Embryonic facial prominence (tissue), 1 donor: ENCODE results near the gene ZNF679.
"Not testable (repeated sequence)": the region's sequence is repeated elsewhere in the genome, so short reads cannot be mapped to it uniquely, and the experiment has no call there.

Source experiments
- DNase-seq: peaks from one replicate; pipeline ENCODE4 v3.0.0-alpha.2; 2016; ENCODE audit errors: extremely low spot score

ZNF679 gene

DNA sequence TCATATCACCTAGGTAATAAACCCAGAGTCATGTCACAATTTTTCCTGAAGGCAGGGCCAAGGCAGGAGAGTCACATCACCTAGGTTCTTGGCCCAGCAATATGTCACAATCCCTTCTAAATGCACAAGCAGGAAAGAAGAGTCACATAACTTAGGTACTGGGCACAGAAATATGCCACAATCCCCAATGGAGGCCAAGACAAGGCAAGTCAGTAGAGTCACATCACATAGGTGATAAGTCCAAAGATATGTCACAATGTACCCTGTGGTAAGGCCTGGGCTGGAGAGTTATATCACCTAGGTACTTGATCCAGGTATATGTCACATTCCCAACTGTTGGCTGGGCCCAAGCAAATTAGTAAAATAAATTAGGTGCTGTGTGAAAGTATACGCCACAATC, at the start of gene ZNF679:
ZNF679 (plus strand) TSS at position 301 of the 400 bp plus-strand sequence. CDS start 20,644 bp downstream, outside the sequence.
- not testable (repeated sequence) for DNase-seq

DNA sequence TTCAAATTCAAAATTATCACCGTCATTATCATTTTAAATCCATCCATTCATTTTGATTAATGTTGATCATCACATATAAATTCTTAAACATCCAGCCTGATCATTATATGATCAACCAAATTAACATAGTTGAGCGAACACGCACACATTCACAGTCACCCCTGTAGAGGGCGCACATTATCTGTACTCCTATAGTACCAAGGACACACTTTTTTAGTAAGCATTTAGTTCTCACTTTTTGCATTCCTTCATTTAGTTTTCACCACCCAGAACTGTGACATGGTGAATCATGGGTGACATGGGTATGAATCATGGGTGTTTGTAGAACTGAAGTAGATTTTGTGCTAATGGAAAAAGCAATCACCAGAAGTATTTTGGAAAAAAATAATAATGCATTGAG, 47.3 kb upstream of the ZNF679 start:
- no peak for DNase-seq

DNA sequence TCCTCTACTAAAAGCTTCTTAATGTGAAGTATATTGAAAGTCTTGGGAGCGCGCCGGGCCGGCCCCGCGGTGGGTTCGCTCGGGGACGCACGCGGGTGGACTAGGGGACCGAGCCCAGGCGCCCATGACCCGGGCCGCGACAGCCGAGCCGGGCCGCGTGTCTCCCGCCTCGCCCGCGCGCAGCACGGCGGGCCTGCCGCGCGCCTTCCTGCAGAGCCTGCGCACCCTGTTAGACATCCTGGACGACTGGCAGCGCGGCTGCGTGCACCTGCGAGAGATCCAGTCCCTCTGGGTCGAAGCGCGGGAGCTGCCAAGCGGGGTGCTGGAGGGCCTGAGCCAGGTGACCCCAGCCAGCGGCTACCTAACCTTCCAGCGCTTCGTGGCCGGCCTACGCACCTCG, 46.7 kb upstream of the ZNF679 start:
- no peak for DNase-seq

DNA sequence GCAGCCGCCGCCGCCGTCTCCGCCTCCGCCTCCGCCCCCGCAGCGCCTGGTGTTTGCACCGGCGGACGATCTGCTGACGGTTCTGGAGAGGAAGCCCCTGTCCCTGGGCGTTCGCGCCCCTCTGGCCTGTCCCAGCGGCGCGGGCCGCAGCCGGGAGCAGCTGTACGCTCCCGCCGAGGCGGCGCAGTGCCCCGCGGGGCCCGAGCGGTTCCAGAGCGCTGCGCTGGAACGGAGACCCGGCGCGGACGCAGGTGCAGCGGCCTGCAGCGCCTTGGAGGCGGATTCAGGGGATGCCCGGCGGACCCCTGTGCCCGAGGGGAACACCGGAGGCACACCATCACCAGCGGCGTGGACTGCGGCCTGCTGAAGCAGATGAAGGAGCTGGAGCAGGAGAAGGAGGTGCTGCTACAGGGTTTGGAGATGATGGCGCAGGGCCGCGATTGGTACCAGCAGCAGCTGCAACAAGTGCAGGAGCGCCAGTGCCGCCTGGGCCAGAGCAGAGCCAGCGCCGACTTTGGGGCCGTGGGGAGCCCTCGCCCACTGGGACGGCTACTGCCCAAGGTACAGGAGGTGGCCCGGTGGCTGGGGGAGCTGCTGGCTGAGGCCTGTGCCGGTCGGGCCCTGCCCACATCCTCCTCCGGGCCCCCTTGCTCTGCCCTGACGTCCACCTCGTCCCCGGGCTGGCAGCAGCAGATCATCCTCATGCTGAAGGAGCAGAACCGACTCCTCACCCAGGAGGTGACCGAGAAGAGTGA, 46.1 kb upstream of the ZNF679 start:
- no peak for DNase-seq

DNA sequence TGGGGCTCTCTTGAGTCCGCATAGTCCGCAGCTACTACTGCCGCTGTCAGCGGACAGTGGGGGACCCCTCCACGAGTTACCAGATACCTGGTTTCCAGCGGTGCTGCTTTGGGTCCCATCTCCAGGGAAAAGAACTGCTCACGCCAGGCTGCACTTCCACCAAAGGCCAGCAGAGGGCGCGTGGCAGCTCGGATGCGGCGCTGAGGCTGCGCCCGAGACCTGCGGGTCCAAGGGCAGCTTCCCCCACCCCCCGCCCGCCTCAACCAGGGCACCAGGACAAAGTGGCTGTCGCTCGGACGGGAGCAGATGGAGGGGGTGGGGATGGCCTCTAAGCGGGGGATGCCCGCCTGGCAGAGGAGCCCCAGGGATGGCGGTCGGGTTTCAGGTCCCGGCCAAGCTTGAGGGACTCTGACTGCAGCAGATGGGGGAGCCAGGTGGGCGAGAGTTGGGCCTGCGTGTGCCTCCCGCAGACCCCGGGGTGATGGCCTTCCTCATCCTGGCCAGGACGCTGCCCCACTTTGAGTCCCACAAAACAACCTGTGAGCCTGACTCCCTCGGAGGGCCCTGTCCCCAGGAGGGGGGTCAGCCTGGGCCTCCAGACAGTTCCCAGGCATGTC, 45.0 kb upstream of the ZNF679 start:
- no peak for DNase-seq

DNA sequence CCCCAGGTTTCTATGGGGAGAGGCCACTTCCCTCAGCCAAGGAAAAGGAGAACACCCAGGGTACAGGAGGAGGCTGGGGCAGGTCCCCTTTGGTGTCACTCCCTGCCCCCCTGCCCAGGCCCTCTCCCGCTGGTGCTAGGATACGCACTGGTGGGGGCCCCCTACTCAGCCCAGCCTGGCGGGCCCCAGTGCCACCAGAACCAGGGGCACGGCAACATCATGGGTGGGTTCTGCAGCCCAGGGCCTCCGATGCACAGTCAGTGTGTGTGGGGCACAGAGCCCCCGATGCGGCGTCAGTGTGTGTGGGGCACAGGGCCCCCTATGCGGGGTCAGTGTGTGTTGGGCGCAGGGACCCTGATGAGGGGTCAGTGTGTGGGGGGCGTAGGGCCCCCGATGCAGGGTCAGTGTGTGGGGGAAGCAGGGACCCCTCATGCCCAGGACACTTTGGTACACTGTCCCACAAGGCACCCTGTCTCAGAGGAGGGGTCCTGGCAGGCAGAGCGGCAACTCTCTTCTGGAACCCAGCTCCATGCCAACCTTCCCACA, 44.4 kb upstream of the ZNF679 start:
- DNase-seq: no peak

DNA sequence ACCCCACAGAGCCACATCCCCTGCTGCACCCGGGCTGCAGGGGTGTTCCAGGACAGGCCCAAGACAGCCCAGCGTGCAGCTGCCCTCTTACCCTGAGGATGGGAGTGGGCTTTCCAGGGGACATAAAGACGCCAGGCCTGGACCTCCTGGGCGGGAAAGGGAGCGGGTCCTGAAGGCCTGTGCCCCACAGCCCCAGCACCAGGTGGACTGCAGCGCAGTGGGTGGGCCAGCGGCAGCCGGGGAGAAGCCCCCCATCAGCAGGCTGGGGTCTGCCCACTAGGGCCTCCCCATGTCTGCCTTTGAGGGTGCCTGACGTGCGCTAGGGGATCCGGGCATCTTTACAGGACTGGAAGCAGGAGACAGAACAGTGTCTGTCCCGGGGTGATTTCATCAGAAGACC, 43.9 kb upstream of the ZNF679 start:
- no peak for DNase-seq

DNA sequence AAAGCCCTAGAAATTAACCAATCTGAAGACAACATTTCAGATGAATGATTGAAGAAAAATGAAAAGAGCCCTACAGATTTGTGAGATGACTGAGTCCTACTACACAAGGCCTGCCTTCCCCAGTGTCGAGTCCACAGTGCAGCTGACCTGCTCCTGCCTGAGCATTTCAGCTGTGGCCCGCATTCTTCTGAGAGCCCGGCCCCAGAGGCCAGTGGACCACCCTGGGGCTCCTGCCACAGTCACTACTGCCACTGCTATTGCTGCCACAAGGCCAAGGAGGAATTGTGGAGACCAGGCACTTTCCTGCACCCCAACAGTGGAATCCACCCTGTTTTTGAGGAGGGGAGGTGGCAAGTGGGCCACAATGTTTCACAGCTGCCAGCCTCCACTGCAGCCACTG, 40.9 kb upstream of the ZNF679 start:
- DNase-seq: no peak

DNA sequence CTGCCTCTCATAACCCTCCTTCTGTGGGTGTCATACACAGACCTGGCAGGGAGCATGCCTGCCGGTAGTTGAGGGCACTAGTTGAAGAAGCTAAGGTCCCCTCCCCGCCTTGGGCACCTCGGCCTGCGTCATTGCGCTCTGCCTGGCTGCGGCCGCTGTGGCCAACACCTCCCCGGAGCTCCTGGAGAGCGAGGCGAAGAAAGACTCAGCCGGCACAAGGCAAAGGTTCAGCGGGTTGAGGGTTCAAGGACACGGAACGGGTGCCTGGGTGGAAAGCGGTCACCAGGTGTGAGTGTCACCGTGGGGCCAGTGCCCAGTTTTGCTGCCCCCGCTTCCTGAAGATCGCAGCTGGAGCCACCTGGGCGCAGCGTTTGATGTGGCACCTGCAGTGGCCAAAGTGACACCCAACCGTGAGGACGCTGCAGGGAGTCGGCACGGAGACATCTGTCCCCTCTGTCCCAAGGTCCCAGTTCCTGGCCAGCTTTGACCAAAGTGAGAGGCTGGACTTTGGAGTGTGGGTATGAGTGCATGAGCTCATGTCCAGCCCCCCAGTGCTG, 36.0 kb upstream of the ZNF679 start:
- DNase-seq: no peak

DNA sequence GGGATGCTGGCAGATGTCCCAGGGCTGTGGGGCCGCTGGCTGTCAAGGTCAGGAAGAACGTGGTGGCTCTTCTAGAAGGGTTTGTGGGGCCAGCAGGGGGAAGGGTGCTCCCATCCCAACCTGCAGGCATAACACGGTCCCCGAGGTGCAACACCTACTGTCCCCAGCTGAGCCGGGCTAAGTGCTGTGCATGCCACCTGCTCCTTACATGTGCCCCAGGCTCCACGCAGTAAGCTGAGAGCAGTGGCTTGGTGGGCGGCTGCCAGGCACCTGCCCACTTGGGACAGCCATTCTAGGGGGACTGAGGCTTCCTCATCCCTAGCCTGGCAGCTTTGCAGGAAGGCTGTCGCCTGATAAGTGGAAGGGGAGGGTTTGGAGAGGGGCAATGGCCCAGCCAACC, 35.5 kb upstream of the ZNF679 start:
- DNase-seq: no peak

DNA sequence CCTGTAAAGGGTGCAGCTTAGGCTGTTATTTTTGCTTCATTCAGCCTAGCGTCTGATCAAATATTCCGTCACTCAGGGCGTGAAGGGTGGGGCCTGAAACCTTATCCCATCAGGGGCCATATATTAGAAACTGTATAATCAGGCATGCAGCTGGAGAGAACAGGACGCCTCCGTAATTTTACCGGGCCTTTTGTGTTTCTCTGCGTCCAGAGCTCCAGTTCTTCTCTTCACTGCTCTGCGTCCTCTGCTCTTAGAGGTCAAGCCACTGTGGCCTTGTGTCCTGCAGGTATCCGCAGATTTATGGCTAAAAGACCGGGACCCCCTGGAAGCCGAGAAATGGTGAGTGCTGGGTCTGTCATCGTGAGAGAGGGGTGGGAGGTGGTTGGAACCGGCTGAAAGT, 21.4 kb upstream of the ZNF679 start, which contains the start of gene ZNF735:
ZNF735 (plus strand) TSS at position 301 of the 400 bp plus-strand sequence; CDS start at position 301, 0 bp downstream.
- DNase-seq: no peak

DNA sequence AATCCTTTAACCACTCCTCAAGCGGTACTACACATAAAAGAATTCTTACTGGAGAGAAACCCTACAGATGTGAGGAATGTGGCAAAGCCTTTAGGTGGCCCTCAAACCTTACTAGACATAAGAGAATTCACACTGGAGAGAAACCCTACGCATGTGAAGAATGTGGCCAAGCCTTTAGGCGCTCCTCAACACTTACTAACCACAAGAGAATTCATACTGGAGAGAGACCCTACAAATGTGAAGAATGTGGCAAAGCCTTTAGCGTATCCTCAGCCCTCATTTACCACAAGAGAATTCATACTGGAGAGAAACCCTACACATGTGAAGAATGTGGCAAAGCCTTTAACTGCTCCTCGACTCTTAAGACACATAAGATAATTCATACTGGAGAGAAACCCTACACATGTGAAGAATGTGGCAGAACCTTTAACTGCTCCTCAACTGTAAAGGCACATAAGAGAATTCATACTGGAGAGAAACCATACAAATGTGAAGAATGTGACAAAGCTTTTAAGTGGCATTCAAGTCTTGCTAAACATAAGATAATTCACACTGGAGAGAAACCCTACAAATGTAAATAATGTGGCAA, 8.5 kb upstream of the ZNF679 start:
- not testable (repeated sequence) for DNase-seq

DNA sequence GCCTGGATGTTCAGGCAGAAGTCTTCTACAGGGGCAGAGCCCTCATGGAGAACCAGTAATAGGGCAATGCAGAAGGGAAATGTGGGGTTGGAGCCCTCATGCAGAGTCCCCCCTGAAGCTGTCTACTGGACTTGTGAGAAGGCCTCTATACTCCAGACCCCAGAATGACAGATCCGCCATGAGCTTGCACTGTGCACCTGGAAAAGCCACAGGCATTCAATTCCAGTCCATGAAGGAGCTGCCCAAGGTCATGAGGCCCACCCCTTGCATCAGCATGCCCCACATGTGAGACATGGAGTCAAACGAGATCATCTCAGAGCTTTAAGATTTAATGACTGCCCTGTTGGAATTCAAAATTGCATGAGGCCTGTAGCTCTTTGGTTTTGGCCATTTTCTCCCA, 4.9 kb upstream of the ZNF679 start:
- DNase-seq: no peak

DNA sequence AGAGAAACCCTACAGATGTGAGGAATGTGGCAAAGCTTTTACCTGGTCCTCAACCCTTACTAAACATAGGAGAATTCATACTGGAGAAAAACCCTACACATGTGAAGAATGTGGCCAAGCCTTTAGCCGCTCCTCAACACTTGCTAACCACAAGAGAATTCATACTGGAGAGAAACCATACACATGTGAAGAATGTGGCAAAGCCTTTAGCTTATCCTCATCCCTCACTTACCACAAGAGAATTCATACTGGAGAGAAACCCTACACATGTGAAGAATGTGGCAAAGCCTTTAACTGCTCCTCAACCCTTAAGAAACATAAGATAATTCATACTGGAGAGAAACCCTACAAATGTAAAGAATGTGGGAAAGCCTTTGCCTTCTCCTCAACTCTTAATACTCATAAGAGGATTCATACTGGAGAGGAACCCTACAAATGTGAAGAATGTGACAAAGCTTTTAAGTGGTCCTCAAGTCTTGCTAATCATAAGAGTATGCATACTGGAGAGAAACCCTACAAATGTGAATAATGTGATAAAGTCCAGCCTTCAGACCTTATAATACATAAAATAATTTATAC, 38.2 kb downstream of the ZNF679 start:
- DNase-seq: no peak

DNA sequence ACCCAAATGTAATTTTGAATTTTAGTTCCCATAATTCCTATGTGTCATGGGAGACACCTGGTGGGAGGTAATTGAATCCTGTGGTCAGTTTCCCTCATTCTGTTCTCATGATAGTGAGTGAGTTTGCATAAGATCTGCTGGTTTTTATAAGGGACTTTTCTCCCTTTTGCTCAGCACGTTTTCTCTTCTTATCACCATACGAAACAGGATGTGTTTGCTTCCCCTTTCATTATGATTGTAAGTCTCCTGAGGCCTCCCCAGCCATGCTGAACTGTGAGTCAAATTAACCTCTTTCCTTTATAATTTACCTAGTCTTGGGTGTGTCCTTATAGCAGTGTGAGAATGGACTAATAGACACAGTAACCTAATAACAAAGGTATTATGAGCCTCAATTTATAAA, 49.4 kb downstream of the ZNF679 start:
- no peak for DNase-seq

DNA sequence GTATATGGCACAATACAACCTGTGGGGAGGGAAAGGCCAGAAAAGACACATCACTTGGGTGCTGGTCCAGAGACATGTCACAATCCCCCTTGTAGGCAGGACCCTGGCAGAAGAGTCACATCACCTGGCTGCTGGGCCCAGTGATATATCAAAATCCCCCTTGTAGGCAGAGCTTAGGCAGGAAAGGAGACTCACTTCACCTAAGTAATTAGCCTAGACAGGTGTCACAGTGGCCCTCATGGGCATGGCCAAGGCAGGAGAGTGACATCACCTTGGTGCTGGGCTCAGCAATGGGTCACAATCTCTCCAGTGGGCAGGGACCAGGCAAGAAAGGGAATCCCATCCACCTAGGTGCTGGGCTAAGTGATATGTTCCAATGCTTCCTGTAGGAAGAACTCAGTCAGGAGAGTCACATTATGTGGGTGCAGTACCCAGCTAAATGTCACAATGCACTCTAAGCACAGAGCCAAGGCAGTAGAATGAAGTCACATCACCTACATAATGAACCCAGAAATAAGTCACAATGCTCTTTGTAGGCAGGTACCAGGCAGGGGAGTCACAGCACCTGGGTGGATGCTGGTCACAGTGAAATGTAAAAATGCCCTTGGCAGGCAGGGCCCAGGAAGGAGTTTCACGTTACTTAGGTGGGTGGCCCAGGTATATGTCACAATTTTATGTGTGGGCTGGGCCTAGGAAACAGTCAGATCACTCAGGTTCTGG, 66.6 kb downstream of the ZNF679 start:
- no peak for DNase-seq

DNA sequence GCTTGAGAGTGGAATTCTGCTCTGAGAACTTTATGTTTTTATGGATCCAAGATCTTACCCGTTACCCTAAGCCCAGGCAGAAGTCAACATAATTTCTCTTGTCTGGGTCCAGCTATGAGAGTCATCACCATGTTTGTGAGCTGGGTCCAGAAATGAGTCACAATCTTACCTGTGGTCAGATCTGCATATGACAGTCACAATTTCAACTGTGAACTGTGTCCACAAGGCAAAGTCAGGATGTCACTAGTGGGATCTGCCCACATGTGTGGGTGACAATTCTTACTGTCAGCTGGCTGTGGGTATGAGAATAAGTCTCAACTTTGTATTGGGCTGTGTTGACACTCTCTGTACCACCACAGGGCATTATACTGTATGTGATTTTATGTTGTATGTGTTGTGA, 69.1 kb downstream of the ZNF679 start:
- not testable (repeated sequence) for DNase-seq

DNA sequence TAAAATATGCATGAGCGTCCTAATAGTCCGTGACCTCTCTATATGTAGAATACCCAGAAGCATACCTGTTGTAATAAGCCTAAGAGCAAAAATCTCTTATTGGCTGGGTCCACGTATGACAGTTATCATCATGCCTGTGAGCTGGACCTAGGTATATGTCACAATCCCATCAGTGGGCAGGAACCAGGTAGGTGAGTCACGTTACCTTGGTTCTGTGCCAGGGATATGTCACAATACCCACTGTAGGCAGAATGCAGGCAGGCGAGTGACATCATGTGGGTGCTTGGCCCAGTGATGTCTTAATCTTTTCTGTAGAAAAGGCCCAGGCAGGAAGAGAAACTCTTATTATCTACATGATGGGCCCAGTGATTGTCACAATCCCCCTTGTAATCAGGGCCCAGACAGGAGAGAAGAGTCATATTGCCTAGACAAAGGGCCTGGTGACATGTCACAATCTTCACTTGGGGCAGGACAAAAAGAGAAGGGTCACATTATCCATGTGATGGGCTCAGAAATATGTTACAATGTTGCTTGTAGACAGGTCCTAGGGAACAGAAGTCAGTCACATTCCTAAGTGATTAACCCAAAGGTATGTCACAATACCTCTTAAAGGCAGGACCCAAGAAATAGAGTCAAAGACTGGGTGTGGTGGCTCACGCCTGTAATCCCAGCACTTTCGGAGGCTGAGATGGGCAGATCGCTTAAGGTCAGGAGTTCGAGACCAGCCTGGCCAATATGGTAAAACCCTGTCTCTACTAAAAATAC, 72.5 kb downstream of the ZNF679 start:
- DNase-seq: no peak

DNA sequence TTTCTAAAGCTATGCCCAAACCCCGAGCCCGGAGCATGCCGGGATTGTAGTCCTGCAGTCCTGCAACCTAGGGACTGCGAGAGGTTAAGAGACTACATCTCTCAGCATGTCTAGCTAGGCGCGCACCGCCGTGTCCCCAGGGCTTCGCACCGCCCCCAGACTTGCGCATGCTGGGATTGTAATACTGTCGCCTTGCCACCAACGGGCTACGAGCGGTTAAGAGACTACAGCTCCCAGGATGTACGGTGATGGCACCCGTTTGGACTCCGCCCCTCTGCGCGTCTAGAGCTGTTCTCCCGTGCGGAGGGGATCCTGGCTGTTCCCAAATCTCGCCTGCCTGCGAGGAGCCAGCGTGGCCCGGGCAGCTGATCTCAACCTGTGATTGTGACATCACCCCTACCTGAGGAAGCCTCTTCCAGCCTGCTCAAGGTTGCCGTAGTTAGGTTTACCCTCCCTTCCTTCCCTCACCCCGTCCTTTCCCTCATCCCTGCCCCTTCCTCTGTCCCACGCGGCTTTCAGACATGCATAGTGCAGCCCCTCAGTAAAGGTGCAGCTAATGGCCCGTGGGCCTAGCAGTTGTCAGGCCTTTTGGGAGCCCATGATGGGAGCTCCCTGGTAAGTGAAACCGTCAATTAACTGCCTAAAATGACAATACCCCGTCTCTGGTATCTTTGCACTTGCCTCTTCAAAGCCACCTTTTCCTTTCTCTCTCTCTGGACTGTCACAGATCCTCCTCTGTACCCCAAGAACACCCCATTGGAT, 79.2 kb downstream of the ZNF679 start:
- DNase-seq: peak; percentile 78

DNA sequence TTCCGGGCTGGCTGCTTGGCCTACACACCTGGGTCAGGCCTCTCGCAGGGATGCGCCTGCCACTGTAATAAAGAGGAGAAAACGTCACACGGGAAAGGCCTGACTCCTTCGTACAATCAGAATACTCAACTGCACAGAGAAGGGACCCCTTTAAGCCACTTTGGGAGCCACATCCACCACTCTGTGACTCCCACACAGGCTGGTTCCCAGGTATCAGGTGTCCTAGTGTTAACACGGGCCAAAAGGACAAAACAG, 79.7 kb downstream of the ZNF679 start:
- no peak for DNase-seq
